ENCODE data around the gene UBTD1. TPM values are rescaled to one million over a fixed set of nuclear protein-coding genes. Genes with fewer than 3 reads are reported as not detected.

The UBTD1 gene
- total RNA-seq: 10 to 100 TPM; 34.8 to 44.0 TPM

GRCh38 chr10:97498841-97499560 lies at the start of gene UBTD1:
Gene UBTD1 (plus strand): TSS chr10:97498924. CDS start chr10:97499204, 280 bp downstream.

GRCh38 chr10:97498076-97498840 lies 466 bp upstream of the UBTD1 start, which contains the start of gene MMS19:
Gene MMS19 (minus strand): TSS chr10:97498422. CDS start chr10:97498384, 38 bp downstream.

GRCh38 chr10:97572214-97572989 lies 73.7 kb downstream of the UBTD1 start, which contains the start of gene ANKRD2:
Gene ANKRD2 (plus strand): TSS chr10:97572779. CDS start chr10:97572789, 10 bp downstream.

GRCh38 chr10:97584060-97584797 lies 85.5 kb downstream of the UBTD1 start, which contains the start of gene HOGA1:
Gene HOGA1 (plus strand): TSS chr10:97584389. CDS start chr10:97584704, 315 bp downstream.

GRCh38 chr10:97589479-97589878 lies 90.8 kb downstream of the UBTD1 start, which contains the start of gene C10orf62:
Gene C10orf62 (plus strand): TSS chr10:97589721. CDS start chr10:97589898, 177 bp downstream.

Other genes with a start within 250 kb of the UBTD1 start
- 10 to 100 TPM in 1 of 2 donors, 1 to 10 TPM in 1; 9.7 to 15.8 TPM for gene ARHGAP19, start 206.3 kb upstream of the UBTD1 start, total RNA-seq
- gene FRAT1, start 179.7 kb upstream of the UBTD1 start, total RNA-seq: 1 to 10 TPM; 2.3 to 3.1 TPM
- gene FRAT2, start 164.2 kb upstream of the UBTD1 start, total RNA-seq: 10 to 100 TPM; 11.4 to 12.3 TPM
- gene RRP12, start 97.6 kb upstream of the UBTD1 start, total RNA-seq: 10 to 100 TPM; 17.9 to 31.0 TPM
- gene PGAM1, start 72.7 kb upstream of the UBTD1 start, total RNA-seq: 100 to 1,000 TPM; 376 to 564 TPM
- 10 to 100 TPM; 29.9 to 49.0 TPM for gene EXOSC1, start 52.9 kb upstream of the UBTD1 start, total RNA-seq
- gene ZDHHC16, start 52.7 kb upstream of the UBTD1 start, total RNA-seq: 10 to 100 TPM; 48.2 to 77.3 TPM
- gene MMS19, start 502 bp upstream of the UBTD1 start, total RNA-seq: 100 to 1,000 TPM in 1 of 2 donors, 10 to 100 TPM in 1; 78.3 to 105 TPM
- under 1 TPM; under 0.01 to 0.33 TPM for gene ANKRD2, start 73.9 kb downstream of the UBTD1 start, total RNA-seq
- gene HOGA1, start 85.5 kb downstream of the UBTD1 start, total RNA-seq: 1 to 10 TPM; 1.3 to 1.7 TPM
- not detected for gene C10orf62, start 90.8 kb downstream of the UBTD1 start, total RNA-seq
- gene MORN4, start 134.6 kb downstream of the UBTD1 start, total RNA-seq: 1 to 10 TPM; 4.1 to 4.3 TPM
- 10 to 100 TPM; 18.6 to 23.7 TPM for gene PI4K2A, start 141.7 kb downstream of the UBTD1 start, total RNA-seq
- 100 to 1,000 TPM; 198 to 284 TPM for gene AVPI1, start 188.3 kb downstream of the UBTD1 start, total RNA-seq
- 10 to 100 TPM; 70.6 to 89.1 TPM for gene MARVELD1, start 214.8 kb downstream of the UBTD1 start, total RNA-seq
- 10 to 100 TPM; 37.9 to 40.6 TPM for gene ZFYVE27, start 238.2 kb downstream of the UBTD1 start, total RNA-seq